Measurements from ENCODE around the gene CEACAM16.
A peak's percentile ranks its signal among the peaks of the same experiment; 100 is the strongest.

CEACAM16 gene

GRCh38 chr19:44692379-44692721 is 6.6 kb upstream of the CEACAM16 start:
- no peaks in the 10 kb centered on the region for H3K4me1 ChIP-seq (ENCODE audit: control insufficient read depth, insufficient read depth, low read length)
- CTCF ChIA-PET, result interaction anchor here (0.6 to 7.9 kb wide), 3 partner anchors 14 to 122 kb away, joined by 3 to 106 read pairs (median 4); no protein-coding TSS in a partner anchor

GRCh38 chr19:44694184-44694579 is 4.8 kb upstream of the CEACAM16 start:
- CTCF ChIA-PET, result interaction anchor here (0.5 to 2.5 kb wide), 15 partner anchors 12 to 173 kb away, joined by 3 to 16 read pairs (median 4); no protein-coding TSS in a partner anchor
- H3K27ac ChIP-seq (ENCODE audit: extremely low read depth, low read depth, low read length), result no peak overlapping the region
- no peaks in the 10 kb centered on the region for H3K36me3 ChIP-seq (ENCODE audit: control insufficient read depth in 2 of 2, insufficient read depth in 1 of 2, low read length in 2 of 2)
- TF ChIP-seq HIC1 (tag by site-specific recombination; IDR thresholded peaks at IDR 0.05) (no peak), BCL11A (tag by site-specific recombination; IDR thresholded peaks at IDR 0.05; ENCODE audit: low read depth) (no peak), ZNF654 (tag by site-specific recombination; IDR thresholded peaks at IDR 0.05; ENCODE audit: low read depth) (no peak), KLF7 (tag by site-specific recombination; IDR thresholded peaks at IDR 0.05; ENCODE audit: borderline replicate concordance) (no peak), ZIC2 (tag by site-specific recombination; IDR thresholded peaks at IDR 0.05) (no peak), ZBTB44 (tag by site-specific recombination; IDR thresholded peaks at IDR 0.05) (no peak), ZNF501 (tag by site-specific recombination; IDR thresholded peaks at IDR 0.05) (no peak), ZNF18 (tag by site-specific recombination; IDR thresholded peaks at IDR 0.05) (no peak), ZNF600 (tag by site-specific recombination; IDR thresholded peaks at IDR 0.05) (no peak), ZNF704 (tag by site-specific recombination; IDR thresholded peaks at IDR 0.05) (no peak), GLI2 (tag by site-specific recombination; IDR thresholded peaks at IDR 0.05; ENCODE audit: borderline replicate concordance, low read depth) (no peak), SCRT2 (tag by site-specific recombination; IDR thresholded peaks at IDR 0.05) (peak; percentile 65; the same call in 1 of the 2 replicates), ZSCAN5A (tag by site-specific recombination; IDR thresholded peaks at IDR 0.05) (no peak), ZNF324 (tag by site-specific recombination; IDR thresholded peaks at IDR 0.05) (no peak), ZNF623 (tag by site-specific recombination; IDR thresholded peaks at IDR 0.05) (peak; percentile 67), HOXC10 (CRISPR knock-in tag; IDR thresholded peaks at IDR 0.05) (no peak), ZNF10 (tag by site-specific recombination; IDR thresholded peaks at IDR 0.05) (no peak), ZNF513 (tag by site-specific recombination; IDR thresholded peaks at IDR 0.05) (no peak), ZNF596 (tag by site-specific recombination; IDR thresholded peaks at IDR 0.05) (no peak), EGR2 (tag by site-specific recombination; IDR thresholded peaks at IDR 0.05; ENCODE audit: low read depth) (peak; percentile 48), ZNF416 (tag by site-specific recombination; IDR thresholded peaks at IDR 0.05) (no peak)

More at GRCh38 chr19:44692379-44692721, 6.6 kb upstream of the CEACAM16 start:
- Histone ChIP-seq H3K4me3 (ENCODE audit: low read depth, low read length) (no peak overlapping the region), H3K36me3 (ENCODE audit: control insufficient read depth in 2 of 2, insufficient read depth in 1 of 2, low read length in 2 of 2) (no peaks in the 10 kb centered on the region), H3K27ac (ENCODE audit: extremely low read depth, low read depth, low read length) (no peak overlapping the region), H3K9me3 (ENCODE audit: control insufficient read depth, insufficient read depth, low read depth, low read length) (no peaks in the 10 kb centered on the region)
- TF ChIP-seq ZNF341 (tag by site-specific recombination; IDR thresholded peaks at IDR 0.05; ENCODE audit: low read depth) (no peak), KLF9 (tag by site-specific recombination; IDR thresholded peaks at IDR 0.05; ENCODE audit: low read depth) (no peak), ZNF843 (tag by site-specific recombination; IDR thresholded peaks at IDR 0.05) (no peak), ATF2 (tag by site-specific recombination; IDR thresholded peaks at IDR 0.05; ENCODE audit: low read depth) (no peak)
- POLR2A ChIA-PET, result no interaction called here

More at GRCh38 chr19:44694184-44694579, 4.8 kb upstream of the CEACAM16 start:
- no peaks in the 10 kb centered on the region for H3K9me3 ChIP-seq (ENCODE audit: control insufficient read depth, insufficient read depth, low read depth, low read length)
- H3K4me1 ChIP-seq (ENCODE audit: control insufficient read depth, insufficient read depth, low read length), result no peaks in the 10 kb centered on the region
- POLR2A ChIA-PET, result no interaction called here
- no peak overlapping the region for H3K4me3 ChIP-seq (ENCODE audit: low read depth, low read length)
